ENCODE results near the gene DSCAML1. TPM values are rescaled to one million over a fixed set of nuclear protein-coding genes. Genes with fewer than 3 reads are reported as not detected.

DSCAML1 gene
- total and polyA plus RNA-seq, 10 of the 15 experiments (the other 5 are each of a cell fraction or from before 2014, with no cell fraction given), result 0.03 to 0.18 (median 0.06) TPM; not detected in 1

- BruUV-seq (replicated peaks), result no TSS peak
- Histone ChIP-seq H3K9me3 (replicated peaks; ENCODE audit: control insufficient read depth, insufficient read depth, low read length) (no peaks in the 10 kb centered on the region), H3K4me1 (ENCODE audit: control insufficient read depth, insufficient read depth, low read length) (no peaks in the 10 kb centered on the region), H3K27me3 (replicated peaks in 1 of 2; ENCODE audit: control insufficient read depth in 2 of 2, insufficient read depth in 2 of 2, low read length in 1 of 2) (peaks cover 8% of the 10 kb centered on the region in 2 experiments; a peak in 3 of 4 replicates), H3K9ac (ENCODE audit: control insufficient read depth, insufficient read depth, low read length) (no peak overlapping the region), H3K4me2 (ENCODE audit: control insufficient read depth, insufficient read depth) (no peak overlapping the region), H3K4me3 (no peak overlapping the region), H2AFZ (ENCODE audit: control insufficient read depth, low read depth, low read length) (no peak overlapping the region), H3K36me3 (ENCODE audit: control insufficient read depth in 2 of 2, insufficient read depth in 2 of 2, low read length in 1 of 2) (no peaks in the 10 kb centered on the region), H3K27ac (ENCODE audit: control insufficient read depth, insufficient read depth) (no peak overlapping the region), H3K79me2 (ENCODE audit: control insufficient read depth, insufficient read depth, low read length) (no peaks in the 10 kb centered on the region), H4K20me1 (ENCODE audit: control insufficient read depth, insufficient read depth) (no peaks in the 10 kb centered on the region)
- no peak for DNase-seq (ENCODE audit: low read depth, low spot score)
- RAD21 ChIA-PET (ENCODE audit: unreplicated experiment), result interaction anchor here (0.6 kb wide), 1 partner anchor 23 kb away, joined by 3 read pairs; no protein-coding TSS in a partner anchor
- POLR2A ChIA-PET, result no interaction called here
- intact Hi-C loops (cut with micrococcal nuclease; ENCODE audit: unreplicated experiment) (no loop called here), in situ Hi-C loops (cut with MboI) (no loop called here)
- CTCF ChIA-PET, result interaction anchor here (1.5 kb wide), 1 partner anchor 19 kb away, joined by 3 read pairs; no protein-coding TSS in a partner anchor
- 17% methylated on average over 14 of the region's 14 CpGs for WGBS (ENCODE audit: insufficient coverage, insufficient replicate concordance, low lambda C conversion rate, missing lambda C conversion rate)
- SMC1A ChIA-PET (ENCODE audit: uncharacterized antibody, unreplicated experiment), result no interaction called here
- FAIRE-seq, result no peak
- ATAC-seq, result no peak
- TF ChIP-seq SRF (IDR thresholded peaks at IDR 0.05; ENCODE audit: low read depth in 2 of 2, low read length in 2 of 2), result no peak
- TF ChIP-seq REST (IDR thresholded peaks at IDR 0.05; ENCODE audit: low read depth, low read length), result no peak
- no peak for TF ChIP-seq MLLT1 (IDR thresholded peaks at IDR 0.05)
- TF ChIP-seq IRF3 (IDR thresholded peaks at IDR 0.05), result no peak
- TF ChIP-seq ZNF24 (IDR thresholded peaks at IDR 0.05), result no peak
- TF ChIP-seq EP300 (IDR thresholded peaks at IDR 0.05; ENCODE audit: borderline replicate concordance in 1 of 2, control insufficient read depth in 1 of 2, low read depth in 2 of 2, low read length in 2 of 2), result no peak
- no peak for TF ChIP-seq CBFB (IDR thresholded peaks at IDR 0.05; ENCODE audit: low read depth)
- no peak for TF ChIP-seq ZZZ3 (IDR thresholded peaks at IDR 0.05; ENCODE audit: control insufficient read depth, insufficient read length, low read depth)
- TF ChIP-seq NR2F1 (conservative IDR thresholded peaks at IDR 0.05), result no peak
- TF ChIP-seq NFXL1 (IDR thresholded peaks at IDR 0.05; ENCODE audit: borderline replicate concordance), result no peak
- no peak for TF ChIP-seq GATAD2B (conservative IDR thresholded peaks at IDR 0.05; ENCODE audit: low read depth)
- no peak for TF ChIP-seq BACH1 (IDR thresholded peaks at IDR 0.05; ENCODE audit: borderline replicate concordance)
- TF ChIP-seq NR2C1 (IDR thresholded peaks at IDR 0.05), result no peak
- TF ChIP-seq SIN3A (IDR thresholded peaks at IDR 0.05; ENCODE audit: low read depth, low read length), result no peak
- TF ChIP-seq ZBTB33 (IDR thresholded peaks at IDR 0.05), result no peak
Measured at GRCh38 chr11:117588166-117588810, 208.7 kb downstream of the DSCAML1 start.

Data from GM12878 (cell line).